ENCODE data around the gene CARMIL1. TPM values are rescaled to one million over a fixed set of nuclear protein-coding genes. Genes with fewer than 3 reads are reported as not detected.

CARMIL1 gene
- total and polyA plus RNA-seq, 2 of the 8 experiments (the other 6 are each of a cell fraction or from before 2014, with no cell fraction given), result 20.3 to 40.4 TPM

GRCh38 chr6:25307805-25308494 lies 28.8 kb downstream of the CARMIL1 start:
- Histone ChIP-seq H3K4me2 (ENCODE audit: insufficient read depth in 1 of 2, low read depth in 2 of 2, low read length in 2 of 2) (no peak overlapping the region), H3K9me3 (ENCODE audit: insufficient read depth in 2 of 2, low read depth in 1 of 2, low read length in 1 of 2) (no peaks in the 10 kb centered on the region), H3K27ac (ENCODE audit: low read depth, low read length) (no peak overlapping the region), H4K5ac (ENCODE audit: insufficient read length, low read depth, low read length) (no peak overlapping the region), H4K20me1 (replicated peaks in 1 of 2; ENCODE audit: control insufficient read depth in 1 of 2, insufficient read depth in 2 of 2, low read length in 2 of 2) (peaks cover 0 to 4% of the 10 kb centered on the region in 2 experiments), H3K27me3 (replicated peaks in 1 of 4; ENCODE audit: control insufficient read depth in 3 of 4, extremely low read depth in 1 of 4, insufficient read depth in 3 of 4, low read length in 3 of 4) (no peaks in the 10 kb centered on the region), H3K79me1 (ENCODE audit: low read depth, low read length) (peaks cover 6% of the 10 kb centered on the region; the same call in 1 of the 2 replicates), H3K4ac (replicated peaks; ENCODE audit: insufficient read length, low read depth, low read length) (no peak overlapping the region), H4K91ac (replicated peaks; ENCODE audit: insufficient read length, low read length) (no peak overlapping the region), H3K9ac (replicated peaks in 1 of 4; ENCODE audit: extremely low read depth in 1 of 4, low read depth in 3 of 4, low read length in 3 of 4) (no peak overlapping the region), H2AFZ (ENCODE audit: low read length) (no peak overlapping the region), H3K23ac (ENCODE audit: insufficient read length) (peak overlapping the region; percentile 20), H4K8ac (ENCODE audit: extremely low read depth, insufficient read depth, low read length) (no peak overlapping the region), H3K14ac (ENCODE audit: insufficient read length) (no peak overlapping the region), H3K4me3 (ENCODE audit: extremely low read depth in 1 of 4, insufficient read depth in 2 of 4, low read depth in 3 of 4, low read length in 4 of 4) (no peak overlapping the region), H2BK120ac (replicated peaks; ENCODE audit: low read depth, low read length) (no peak overlapping the region), H2BK5ac (ENCODE audit: low read depth, low read length) (no peak overlapping the region), H2BK20ac (ENCODE audit: low read length) (no peak overlapping the region), H3K4me1 (replicated peaks in 1 of 4; ENCODE audit: control insufficient read depth in 3 of 4, insufficient read depth in 4 of 4, low read length in 3 of 4) (peaks cover 0 to 8% (median 7%) of the 10 kb centered on the region in 4 experiments; a peak in 5 of 7 replicates), H3K18ac (ENCODE audit: extremely low read depth, low read length) (no peak overlapping the region), H3K36me3 (ENCODE audit: control insufficient read depth in 2 of 4, insufficient read depth in 4 of 4, low read length in 3 of 4) (no peaks in the 10 kb centered on the region; a peak in 1 of 8 replicates), H2BK12ac (ENCODE audit: low read depth, low read length) (no peak overlapping the region), H2BK15ac (ENCODE audit: low read length) (no peak overlapping the region), H3K56ac (replicated peaks; ENCODE audit: insufficient read length, low read depth, low read length) (no peak overlapping the region), H3K23me2 (ENCODE audit: low read depth, low read length) (no peaks in the 10 kb centered on the region; the same call in 1 of the 2 replicates), H2AK5ac (ENCODE audit: low read depth, low read length) (no peak overlapping the region), H3K79me2 (ENCODE audit: control insufficient read depth in 1 of 2, insufficient read depth in 2 of 2, low read length in 2 of 2) (peaks cover 0 to 86% of the 10 kb centered on the region in 2 experiments; a peak in 2 of 4 replicates)
- no peak for FAIRE-seq
- POLR2A ChIA-PET (ENCODE audit: partially characterized antibody), result interaction anchor here (0.5 kb wide), 1 partner anchor 118 kb away, joined by 3 read pairs; no protein-coding TSS in a partner anchor
- DNase-seq (ENCODE audit: low read depth in 1 of 2, low spot score in 2 of 2), result no peak
- TF ChIP-seq TAF7 (optimal IDR thresholded peaks at IDR 0.05; ENCODE audit: borderline replicate concordance, low read depth, low read length), result no peak
- no peak for TF ChIP-seq SP1 (IDR thresholded peaks at IDR 0.05; ENCODE audit: low read depth, low read length)
- no peak for TF ChIP-seq POLR2A (IDR thresholded peaks at IDR 0.05; ENCODE audit: control extremely low read depth in 1 of 2, low read depth in 2 of 2, low read length in 2 of 2)
- no peak for TF ChIP-seq ATF2 (IDR thresholded peaks at IDR 0.05; ENCODE audit: low read length)
- no peak for TF ChIP-seq CEBPB (IDR thresholded peaks at IDR 0.05; ENCODE audit: low read depth, low read length)
- no peak for TF ChIP-seq USF2 (IDR thresholded peaks at IDR 0.05; ENCODE audit: low read length)
- CTCF ChIA-PET (ENCODE audit: partially characterized antibody), result interaction anchor here (0.6 kb wide), 2 partner anchors 12 to 326 kb away, joined by 3 read pairs; no protein-coding TSS in a partner anchor
- 92% methylated on average over 4 of the region's 4 CpGs; no CpG with 5 or more reads in 1 of the 2 experiments for WGBS, 2 experiments (ENCODE audit: extremely low coverage in 1 of 2, insufficient coverage in 1 of 2, insufficient read length in 1 of 2, insufficient replicate concordance in 2 of 2, low coverage in 1 of 2, low lambda C conversion rate in 2 of 2, missing lambda C conversion rate in 1 of 2)

All from H1 (cell line).